Hematopoietic multipotent progenitor cell treated with erythropoietin and hydrocortisone succinate and interleukin-3 and kit ligand, for 4 days (in vitro differentiated cells): ENCODE measurements around the gene GNAO1.

Source experiments
- DNase-seq: peaks from one replicate; pipeline ENCODE4 v3.0.0-alpha.2; 2015

The GNAO1 gene

DNA sequence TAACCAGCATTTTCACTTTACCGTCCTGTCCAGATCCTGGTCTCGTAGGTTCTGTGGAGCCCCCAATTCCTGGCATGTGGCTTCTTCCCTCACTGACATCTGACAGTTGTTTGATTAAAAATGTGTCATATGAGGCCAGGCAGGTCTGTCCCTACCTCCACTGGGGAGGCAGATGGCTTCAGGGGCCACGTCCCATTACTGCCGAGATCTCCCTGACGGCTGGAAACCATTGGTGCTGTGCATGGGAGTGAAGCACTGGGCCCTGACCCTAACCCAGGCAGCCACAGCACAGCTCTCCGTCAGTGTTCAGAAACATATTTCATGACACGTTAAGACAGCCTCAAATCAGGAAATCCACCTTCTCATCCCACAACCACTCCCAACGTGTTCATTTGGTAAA is 77.5 kb downstream of the GNAO1 start:
- no peak for DNase-seq

DNA sequence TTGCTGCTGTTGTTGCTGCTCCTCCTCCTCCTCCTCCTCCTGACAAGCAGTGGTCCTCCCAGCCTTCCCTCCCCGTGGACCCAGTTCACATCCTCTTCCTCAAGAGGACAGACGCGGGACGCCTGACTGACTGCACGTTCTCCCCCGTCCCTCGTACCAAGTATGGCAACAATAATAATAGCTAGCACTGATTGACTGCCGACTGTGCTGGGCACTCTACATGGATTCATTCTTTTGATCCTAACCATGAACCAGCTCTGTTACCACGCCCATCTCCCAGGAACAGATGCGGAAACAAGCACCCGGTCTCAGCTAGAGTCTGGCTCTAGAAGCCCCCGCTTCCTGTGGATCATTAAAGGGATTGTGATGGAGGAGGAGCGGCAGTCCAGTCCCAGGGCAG is 78.0 kb downstream of the GNAO1 start:
- DNase-seq = no peak

DNA sequence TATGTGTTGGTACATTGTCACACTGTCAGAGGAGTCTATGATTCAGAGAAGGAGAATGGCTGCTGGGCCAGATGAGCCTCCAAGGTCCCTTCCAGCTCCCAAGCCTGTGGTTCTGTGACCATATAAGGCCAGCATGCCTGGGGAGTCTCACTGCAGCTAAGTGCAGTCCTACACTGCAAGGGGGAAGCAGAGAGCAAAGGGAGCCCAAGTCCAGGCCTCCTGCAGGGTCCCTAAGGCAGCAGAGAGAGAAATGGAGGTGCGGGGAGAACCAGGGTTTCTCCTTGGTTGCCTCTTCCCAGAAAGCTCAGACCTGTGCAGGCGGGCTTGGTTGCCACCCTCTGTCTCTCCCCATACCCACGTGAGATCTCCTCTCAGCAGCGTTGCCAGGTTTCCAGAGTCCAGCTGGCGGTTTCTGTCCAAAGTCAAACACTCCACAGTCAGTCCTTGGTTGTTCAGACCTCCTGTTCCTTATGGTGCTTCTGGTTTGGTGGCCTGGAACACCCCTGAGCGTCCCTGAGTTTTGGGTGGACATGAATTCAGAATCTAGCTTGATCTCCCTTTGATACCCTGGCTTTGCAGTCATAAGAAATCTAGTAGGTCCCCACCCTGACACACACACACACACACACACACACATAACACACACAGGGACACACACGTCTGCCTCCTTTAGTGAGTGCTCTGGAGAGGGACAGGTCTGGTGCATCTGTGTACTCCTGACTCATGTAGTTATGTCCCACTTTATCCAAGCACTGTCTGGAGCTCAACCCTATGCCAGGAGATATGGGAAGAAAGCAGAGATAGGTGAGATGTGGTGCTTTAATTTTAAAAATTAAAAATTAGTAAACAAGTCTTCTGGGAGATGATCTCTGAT is 78.8 kb downstream of the GNAO1 start:
- DNase-seq = peak; percentile 26

DNA sequence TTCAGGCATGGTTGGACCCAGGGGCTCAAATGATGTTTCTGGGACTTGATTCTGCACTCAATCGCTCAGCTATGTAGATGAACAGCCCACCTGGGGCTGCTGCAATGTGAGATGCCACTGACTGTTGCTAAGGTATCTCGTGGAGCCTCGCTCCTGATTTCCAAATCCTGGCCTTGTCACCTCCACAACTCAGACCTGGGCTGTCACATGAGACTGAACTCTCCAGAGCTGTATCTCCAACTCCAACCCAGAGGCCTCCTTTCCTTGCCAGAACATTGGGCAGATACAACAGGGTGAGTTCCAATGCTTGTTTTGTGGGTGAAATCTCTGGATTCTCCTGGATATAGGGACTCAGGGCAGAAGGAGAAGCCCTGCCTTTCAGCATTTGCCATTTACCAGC is 79.5 kb downstream of the GNAO1 start:
- DNase-seq = no peak

DNA sequence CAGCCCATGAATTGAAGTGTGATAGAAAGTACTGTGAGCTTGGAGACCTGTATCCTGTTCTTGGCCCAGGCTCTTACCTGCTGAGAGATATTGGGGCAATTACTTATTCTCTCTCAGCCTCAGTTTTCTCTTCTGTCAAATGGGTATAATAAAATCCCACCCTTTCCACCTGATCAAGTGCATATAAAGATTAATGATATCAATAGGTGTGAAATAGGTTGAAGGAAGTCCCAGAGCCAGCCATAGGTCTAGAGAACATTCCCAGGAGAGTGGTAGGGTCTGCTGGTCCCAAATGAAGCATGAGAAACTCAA is 81.2 kb downstream of the GNAO1 start:
- DNase-seq = no peak

DNA sequence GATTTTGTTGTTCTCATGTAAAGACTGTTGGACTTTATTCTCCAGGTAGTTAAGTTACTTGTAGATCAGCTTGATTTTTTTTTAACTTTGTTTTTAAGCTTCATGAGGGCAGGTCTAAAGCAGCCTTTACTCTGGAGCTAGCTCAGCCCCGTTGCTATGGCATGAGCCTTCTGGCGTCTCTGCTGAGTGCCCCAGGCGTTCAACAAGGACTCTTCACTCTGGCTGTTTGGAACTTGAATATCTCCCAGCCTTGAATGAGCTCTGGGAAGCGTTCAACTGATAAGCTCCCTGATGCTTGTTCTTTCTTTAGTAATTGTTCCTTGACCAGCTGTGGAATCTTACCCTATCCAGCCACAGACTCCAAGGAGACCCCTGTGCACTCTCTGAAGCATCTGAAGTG is 82.3 kb downstream of the GNAO1 start:
- DNase-seq = no peak

DNA sequence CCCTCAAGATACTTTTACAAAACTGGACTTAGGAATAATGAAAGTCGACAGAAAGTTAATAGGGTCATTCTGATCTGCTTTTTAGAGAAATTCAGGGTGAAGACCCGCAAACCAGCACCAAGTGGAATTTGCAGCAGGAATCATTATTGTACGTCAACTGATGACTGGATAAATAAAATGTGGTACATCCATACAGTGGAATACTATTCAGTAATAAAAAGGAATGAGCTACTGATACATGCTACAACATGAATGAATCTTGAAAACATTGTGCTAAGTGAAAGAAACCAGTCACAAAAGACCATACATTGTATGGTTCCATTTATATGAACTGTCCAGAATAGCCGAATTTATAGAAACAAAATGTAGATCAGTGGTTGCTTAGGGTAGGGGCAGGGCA is 83.1 kb downstream of the GNAO1 start:
- DNase-seq = no peak

DNA sequence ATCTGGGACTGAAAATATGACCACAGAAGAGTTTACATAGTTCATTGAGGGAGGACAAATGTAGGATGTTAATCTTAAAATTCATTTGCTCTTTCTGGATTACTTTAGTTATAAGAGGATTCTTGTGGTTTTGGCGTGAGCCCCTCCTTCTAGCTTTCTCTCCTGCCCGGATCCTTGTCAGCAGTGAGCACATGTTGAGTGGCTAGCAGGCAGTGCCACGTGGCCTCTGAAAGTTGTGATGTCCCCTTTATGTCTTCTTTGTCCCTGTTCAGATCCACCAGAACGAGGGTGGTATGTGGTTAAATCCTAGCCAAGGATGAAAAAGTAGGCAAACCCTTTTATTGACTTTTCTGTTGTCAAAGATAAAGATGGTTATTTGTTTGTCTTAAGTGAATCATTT is 83.8 kb downstream of the GNAO1 start:
- peak; percentile 76 for DNase-seq

DNA sequence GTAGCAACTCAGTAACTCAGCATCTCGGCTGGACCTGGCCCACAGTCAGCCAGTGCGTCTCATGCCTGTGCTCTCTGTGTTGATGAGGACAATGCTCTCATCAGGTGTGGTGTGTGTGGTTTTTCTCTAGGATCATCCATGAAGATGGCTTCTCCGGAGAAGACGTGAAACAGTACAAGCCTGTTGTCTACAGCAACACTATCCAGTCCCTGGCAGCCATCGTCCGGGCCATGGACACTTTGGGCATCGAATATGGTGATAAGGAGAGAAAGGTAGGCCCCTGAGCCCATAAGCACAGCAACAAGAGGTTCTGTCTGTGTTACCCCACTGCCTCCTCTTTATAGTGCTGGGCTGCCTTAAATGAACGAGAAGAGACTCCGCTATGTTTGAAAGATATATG is 84.5 kb downstream of the GNAO1 start:
- DNase-seq = no peak

DNA sequence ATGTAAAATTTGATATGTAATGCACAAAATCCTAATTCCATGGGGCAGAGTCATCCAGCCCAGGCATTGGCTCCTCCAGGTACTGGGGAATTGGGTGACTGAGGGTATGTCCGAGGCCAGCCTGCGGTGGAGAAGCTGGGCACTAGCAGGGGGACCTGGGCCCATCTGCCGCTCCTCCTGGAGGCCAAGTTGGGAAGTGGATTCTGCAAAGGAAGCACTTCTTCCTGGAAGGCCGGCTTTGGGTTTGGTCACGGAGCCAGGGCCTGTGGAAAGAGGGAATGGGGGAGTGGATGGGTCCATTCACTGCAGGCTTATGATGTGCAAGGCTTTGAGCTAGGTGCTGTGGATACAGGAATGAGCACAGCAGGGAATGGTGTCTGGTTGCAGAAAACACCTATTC is 85.8 kb downstream of the GNAO1 start:
- no peak for DNase-seq

DNA sequence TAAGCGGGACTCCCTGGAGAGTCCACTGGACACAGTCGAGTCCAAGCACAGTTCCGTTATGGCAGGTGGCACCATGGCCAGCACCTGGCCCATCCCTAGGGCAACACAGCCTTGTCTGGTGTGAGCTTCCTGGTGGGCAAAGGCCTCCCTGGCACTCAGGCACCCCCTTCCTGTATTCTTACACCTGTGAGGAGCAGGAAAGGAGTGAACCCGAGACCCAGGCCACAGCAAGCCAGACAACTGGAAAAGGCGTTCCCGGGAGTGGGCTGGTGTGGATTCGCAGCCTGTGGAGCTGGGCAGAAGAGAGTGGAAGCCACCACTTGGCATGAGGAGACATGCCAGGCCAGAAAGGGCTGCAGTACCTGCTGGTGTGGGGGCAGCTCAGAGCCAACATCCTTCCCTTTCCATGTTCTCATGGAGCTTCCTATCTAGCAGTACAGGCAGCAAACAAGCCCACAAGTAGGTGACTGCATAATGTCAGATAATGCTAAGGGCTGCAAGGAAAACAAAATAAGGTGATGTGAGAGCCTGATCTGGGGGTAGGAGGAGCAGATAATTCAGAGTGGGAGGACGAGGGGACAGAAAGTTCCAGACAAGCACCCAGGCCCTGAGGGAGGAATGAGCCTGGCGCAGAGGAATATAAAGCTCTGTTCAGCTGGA is 87.0 kb downstream of the GNAO1 start:
- peak; percentile 80 for DNase-seq

DNA sequence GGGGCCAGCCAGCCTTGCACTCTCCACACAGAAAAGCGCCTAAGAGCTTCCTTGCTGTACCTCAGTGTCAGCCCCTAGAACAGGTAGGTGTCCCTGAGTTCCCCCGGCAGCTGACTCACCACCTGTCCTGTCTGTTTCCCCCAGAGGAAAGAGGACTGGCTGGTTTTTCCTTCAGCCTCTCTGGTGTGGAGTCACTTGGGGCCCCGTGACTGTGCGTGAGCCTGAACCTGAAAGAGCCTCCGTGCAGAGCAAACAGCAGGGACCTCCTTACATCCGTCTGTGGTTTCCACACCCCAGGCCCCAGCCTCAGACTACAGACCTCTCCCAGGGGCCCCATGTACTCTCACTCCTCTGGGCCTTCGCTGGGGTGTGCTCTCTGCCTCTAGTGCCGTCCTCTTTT is 87.8 kb downstream of the GNAO1 start:
- peak; percentile 86 for DNase-seq

DNA sequence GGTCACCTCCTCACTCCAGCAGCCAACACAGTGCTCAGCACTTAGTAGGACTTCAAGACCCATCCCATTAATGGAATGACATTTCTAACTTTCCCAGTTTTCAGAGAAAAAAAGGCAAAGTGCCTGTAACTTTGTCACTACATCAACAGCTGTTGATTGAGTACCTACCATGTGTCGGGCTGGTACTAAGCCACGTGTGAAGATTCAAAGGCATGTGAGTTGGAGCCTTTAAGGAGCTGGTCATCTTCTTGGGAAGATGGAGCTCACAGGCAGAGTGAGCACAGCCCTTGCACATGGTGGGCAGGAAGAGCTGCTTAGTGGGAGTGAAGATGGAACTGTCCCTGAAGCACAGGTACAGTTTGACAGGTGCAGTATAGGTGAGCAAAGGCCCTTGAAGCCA is 88.6 kb downstream of the GNAO1 start:
- DNase-seq = no peak

DNA sequence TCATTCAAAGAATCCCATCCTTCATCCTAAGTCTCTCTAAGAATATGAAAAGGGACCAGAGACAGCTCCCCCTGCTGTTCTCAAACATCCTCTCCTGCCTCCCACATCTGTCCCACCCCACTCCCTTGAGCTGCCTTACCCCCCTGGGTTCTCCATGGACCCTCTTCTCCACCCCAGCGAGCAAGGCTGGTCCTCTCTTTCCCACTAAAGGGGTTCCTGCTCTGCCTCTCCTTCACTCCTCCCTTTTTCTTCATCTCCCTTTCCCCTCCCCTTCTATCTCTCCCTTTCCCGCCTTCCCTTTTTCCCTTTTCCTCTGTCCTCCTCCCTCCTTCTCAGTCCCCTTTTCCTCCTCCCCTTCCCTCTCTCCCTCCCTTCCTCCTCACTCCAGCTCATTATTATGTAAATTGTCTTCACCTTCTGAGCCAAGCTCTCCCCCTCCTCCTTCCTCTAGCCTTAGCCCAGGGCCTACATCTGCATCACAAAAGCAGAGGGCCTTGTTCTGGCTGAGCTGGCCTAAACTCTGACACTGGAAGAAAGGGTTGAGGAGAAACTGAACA is 90.0 kb downstream of the GNAO1 start:
- peak; percentile 51 for DNase-seq

DNA sequence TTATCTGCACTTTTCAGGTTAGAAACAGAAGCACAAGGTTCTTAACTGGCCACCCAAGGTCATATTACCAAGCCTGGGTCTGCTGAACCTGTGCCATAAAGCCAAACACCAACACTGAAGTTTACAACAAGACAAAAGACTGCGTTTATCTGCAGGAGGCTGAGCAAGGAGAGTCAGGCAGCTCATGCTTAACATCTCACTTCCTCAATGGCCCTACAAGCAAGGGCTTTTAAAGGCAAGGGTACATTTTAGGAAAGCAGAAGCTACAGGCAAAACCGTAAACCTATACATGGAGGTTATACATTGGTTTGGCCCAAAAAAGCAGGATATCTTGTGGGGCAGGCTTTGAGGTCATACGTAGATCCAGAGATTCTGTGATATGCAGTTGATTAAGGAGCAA is 91.2 kb downstream of the GNAO1 start:
- peak; percentile 47 for DNase-seq

DNA sequence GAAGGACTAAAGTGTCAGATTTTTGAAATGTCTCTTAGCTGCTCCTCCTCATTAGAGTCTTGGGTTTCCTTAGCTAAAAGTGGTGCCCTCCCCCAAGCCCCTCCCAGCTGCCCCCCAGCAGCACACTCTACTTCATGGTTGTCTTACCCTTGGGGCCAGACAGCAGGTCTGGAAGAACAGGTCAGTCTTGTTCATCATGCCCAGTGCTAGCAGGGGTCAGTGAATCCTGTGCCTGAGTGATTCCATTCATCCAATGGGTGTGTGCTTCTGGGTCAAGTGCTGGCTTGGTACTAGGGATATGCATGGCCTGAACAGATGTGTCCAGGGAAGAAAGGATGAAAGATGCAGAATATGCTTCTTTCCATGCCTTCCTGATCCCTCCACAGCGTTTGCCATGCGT is 93.2 kb downstream of the GNAO1 start:
- DNase-seq = no peak

DNA sequence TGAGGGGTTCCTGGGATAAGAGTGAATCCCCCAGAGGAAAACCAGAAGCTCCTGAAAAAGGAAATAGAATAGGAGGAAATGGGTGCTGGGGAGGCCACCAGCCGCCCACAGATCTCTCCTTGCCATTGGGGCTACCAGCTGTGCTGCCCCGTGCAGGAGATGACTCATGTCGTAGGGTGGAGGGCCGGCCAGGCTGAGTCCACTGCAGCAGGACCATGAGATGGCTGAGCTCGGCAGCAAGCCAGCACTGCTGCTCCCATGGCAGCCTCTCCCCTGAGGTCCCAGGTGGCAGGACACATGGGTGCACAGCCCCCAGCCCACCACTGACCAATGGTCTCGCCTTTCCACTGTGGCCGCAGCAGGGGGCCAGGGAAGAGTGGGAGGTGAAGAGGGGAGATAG is 95.5 kb downstream of the GNAO1 start:
- DNase-seq = no peak

DNA sequence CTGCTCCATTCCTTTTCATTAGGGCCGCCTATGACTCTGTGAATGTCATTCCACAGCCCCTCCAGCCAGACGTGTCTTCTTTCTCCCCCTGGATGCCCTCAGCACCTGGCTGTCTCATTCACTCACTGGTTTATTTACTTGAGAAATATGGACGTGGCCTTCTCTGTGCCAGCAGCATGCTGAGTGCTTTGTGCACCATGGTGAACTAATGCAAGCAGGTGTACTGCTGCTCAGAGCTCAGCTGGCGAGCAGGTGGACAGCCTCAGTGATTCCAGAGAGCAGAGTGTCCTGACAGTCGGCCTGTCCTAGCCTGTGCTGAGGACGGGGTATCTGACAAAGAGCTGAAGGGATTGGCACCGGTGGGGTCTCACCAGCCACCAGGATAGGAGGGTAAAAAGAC is 96.7 kb downstream of the GNAO1 start:
- no peak for DNase-seq

DNA sequence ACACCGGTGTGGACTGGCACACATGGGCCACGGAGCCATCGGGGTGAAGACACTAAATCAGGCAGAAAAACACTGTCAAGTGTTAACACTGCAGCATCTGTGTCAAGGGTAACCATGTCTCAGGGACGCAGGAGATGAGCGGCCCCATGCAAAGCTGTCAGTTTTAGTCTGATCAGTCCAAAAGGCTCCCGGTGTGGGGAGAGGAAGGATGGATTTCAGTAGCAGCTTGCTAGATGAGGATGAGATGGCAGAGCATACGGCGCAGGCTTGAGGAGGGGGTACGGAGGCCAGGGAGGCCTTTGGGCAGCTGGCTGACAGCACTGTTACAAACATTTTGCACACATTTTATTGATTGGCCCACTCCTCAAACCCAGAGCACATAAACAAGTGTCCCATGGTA is 98.1 kb downstream of the GNAO1 start:
- no peak for DNase-seq

DNA sequence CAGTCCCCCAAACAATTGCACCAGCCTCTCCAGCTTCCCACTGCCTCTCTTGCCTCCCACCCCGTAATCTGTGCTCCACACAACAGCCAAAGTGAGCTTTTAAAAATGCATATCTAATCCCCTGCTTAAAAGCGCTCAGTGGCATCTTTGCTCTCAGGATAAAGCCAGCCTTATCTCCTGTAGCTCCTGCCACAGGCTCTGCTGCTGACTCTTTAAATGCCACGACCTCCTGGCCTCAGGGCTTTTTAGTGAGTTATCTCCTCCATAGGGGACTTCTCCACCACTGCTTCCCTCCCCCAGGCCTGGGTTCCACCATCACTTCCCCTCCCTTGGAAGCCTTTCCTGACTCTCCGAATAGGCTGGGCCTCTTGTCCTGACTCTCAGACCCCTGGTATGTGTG is 98.6 kb downstream of the GNAO1 start:
- peak; percentile 79 for DNase-seq

DNA sequence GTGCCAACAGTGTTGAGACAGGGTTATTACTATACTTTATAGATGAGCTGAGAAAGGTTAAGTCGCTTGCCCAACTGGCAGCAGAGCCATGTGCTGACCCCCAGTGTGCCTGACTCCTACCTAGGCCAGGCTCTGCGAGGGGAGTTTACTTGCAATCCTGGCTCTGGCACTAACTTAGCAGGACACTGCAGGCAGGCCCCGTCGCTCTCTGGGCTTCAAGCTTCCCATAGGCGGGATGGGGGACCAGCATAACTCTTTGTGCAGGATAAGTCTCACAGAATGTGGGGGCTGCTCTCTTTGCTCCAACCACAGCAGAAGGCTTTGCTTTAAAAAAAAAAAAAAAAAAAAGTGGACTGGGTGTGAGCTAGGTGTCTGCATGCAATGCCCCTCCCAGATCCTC is 102.7 kb downstream of the GNAO1 start:
- DNase-seq = no peak

DNA sequence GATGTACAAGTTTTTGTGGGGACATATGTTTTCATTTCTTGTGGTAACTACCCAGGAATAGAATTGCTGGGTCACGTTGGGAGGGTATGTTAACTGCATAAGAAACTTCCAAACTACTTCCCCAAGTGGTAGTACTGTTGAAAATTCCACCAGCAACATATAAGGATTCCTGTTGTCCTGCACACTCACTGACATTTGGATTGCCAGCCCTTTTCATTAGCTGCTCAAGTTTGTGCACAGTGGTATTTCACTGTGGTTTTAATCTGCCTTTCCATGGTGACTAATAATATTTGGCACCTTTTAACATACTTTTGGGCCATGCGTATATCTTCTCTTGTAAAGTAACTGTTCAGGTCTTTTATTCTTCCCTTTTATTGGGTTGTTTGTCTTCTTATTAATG is 103.3 kb downstream of the GNAO1 start:
- peak; percentile 15 for DNase-seq

DNA sequence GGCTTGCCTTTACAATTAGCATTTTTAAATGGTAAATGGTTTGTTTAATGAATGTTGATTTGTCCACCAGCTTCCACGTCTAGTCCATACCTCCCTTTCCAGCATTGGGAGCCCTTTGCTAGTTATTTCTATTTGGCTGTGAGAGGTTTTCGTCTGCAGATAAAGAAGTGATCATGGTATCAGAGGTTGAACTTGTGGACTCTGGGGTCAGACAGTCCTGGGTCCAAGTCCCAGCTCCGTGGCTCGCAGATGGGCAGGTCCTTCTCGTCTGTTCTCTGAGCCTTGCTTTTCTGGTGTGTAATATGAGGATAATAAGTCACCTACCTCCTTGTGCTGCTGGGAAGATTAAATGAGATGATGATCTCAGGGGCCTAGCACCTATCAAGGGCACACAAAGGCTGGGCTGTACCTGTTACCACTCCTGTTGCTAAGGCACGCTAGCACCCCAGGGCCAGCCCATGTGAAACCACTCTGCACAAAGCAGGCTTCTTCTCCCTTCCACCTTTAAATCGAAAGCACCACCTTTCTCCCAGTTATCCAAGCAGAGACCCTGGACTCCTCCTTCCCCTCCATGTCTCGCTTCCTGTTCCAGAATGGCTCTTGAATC is 103.9 kb downstream of the GNAO1 start:
- DNase-seq = no peak
